HepG2 (cell line): Measurements from ENCODE around the gene PCDHB2. TPM values are rescaled to one million over a fixed set of nuclear protein-coding genes. Genes with fewer than 3 reads are reported as not detected.

Experiments used
- ATAC-seq: fragments of 200-7000 bp; cut with Tn5 transposase; 3 replicates; pipeline ENCODE4 v1.9.1; 2020; ENCODE audit warnings: mild to moderate bottlenecking, moderate library complexity
- BruUV-seq: library from RNA; stranded (reverse); fragments of 400-500 nt; replicated peaks from 2 replicates; lab custom pipeline; 2021; lab: Mats Ljungman, UMichigan
- CTCF ChIA-PET: fragments of 300-600 bp; formaldehyde crosslinking; extraction: SDS; loops from one replicate; lab custom pipeline; 2021; ENCODE audit warnings: low total read pairs, inconsistent platforms, low intra/inter-chr PET ratio; lab: Yijun Ruan, JAX
- POLR2A ChIA-PET: fragments of 350-600 bp; sonication (Branson Sonifier 250); formaldehyde crosslinking; loops from one replicate; lab custom pipeline; 2020; ENCODE audit warnings: antibody characterized with exemption, inconsistent platforms; lab: Yijun Ruan, JAX
- DNase-seq: peaks from one replicate; pipeline ENCODE4 v3.0.0-alpha.2; 2015; ENCODE audit warnings: low spot score
- FAIRE-seq: peaks from 3 replicates; lab custom pipeline; 2011; peaks lifted over from hg19 to GRCh38; lab: Jason Lieb, UNC
- H2AFZ ChIP-seq: one replicate; pipeline ENCODE4 v1.6.1; 2011; ENCODE audit warnings: low read length, inconsistent platforms
- H3K27ac ChIP-seq: fragments of 300-600 bp; 3 replicates; pipeline ENCODE4 v1.8.0; 2011; ENCODE audit warnings: mixed run types, mild to moderate bottlenecking, mixed read lengths, low read length, inconsistent platforms; ENCODE audit not compliant: insufficient read depth; ENCODE audit errors: extremely low read length
- H3K27me3 ChIP-seq, 2 experiments: fragments of 200-600 bp in 1 of 2; 2 replicates in 1 of 2; 3 replicates in 1 of 2; pipeline versions ENCODE4 v1.6.0 to v1.8.0; 2011; ENCODE audit warnings: low read length in 2 of 2, mild to moderate bottlenecking in 2 of 2, moderate library complexity in 2 of 2, inconsistent platforms in 1 of 2; ENCODE audit not compliant: insufficient read depth in 2 of 2, control insufficient read depth in 1 of 2
- H3K36me3 ChIP-seq, 2 experiments: fragments of 200-600 bp in 1 of 2; replicated peaks in 1 of 2; 2 replicates in 1 of 2; 3 replicates in 1 of 2; pipeline versions ENCODE4 v1.5.1 to v1.8.0; 2011; ENCODE audit warnings: low read length in 2 of 2, inconsistent platforms in 1 of 2; ENCODE audit not compliant: insufficient read depth in 2 of 2, control insufficient read depth in 1 of 2
- H3K4me1 ChIP-seq: 2 replicates; pipeline ENCODE4 v1.5.1; 2012; ENCODE audit warnings: low read length, inconsistent platforms; ENCODE audit not compliant: insufficient read depth
- H3K4me2 ChIP-seq: 2 replicates; pipeline ENCODE4 v1.6.0; 2011; ENCODE audit warnings: low read depth, low read length, inconsistent platforms
- H3K4me3 ChIP-seq, 3 experiments: fragments of 200-600 bp in 1 of 3; sonication (generic), shearing (Covaris generic) in 1 of 3; replicated peaks in 1 of 3; 2 replicates each; pipeline ENCODE4 v1.5.1; 2011 to 2016; ENCODE audit warnings: low read length in 3 of 3, inconsistent platforms in 2 of 3, low read depth in 2 of 3, mild to moderate bottlenecking in 2 of 3, control low read depth in 1 of 3, mixed read lengths in 1 of 3; ENCODE audit not compliant: insufficient read depth in 1 of 3
- H3K79me2 ChIP-seq: one replicate; pipeline ENCODE4 v1.6.1; 2011; ENCODE audit warnings: low read length, inconsistent platforms; ENCODE audit not compliant: insufficient read depth
- H3K9ac ChIP-seq: 2 replicates; pipeline ENCODE4 v1.6.0; 2011; ENCODE audit warnings: mild to moderate bottlenecking, low read depth, low read length, inconsistent platforms; ENCODE audit not compliant: insufficient read depth
- H3K9me3 ChIP-seq: 2 replicates; pipeline ENCODE4 v1.5.1; 2012; ENCODE audit warnings: mild to moderate bottlenecking, low read length
- H4K20me1 ChIP-seq: 2 replicates; pipeline ENCODE4 v1.6.0; 2011; ENCODE audit warnings: inconsistent platforms, mild to moderate bottlenecking, low read length, moderate library complexity; ENCODE audit not compliant: insufficient read depth
- GATAD2A ChIP-seq: IDR thresholded peaks from 2 replicates; pipeline ENCODE4 v1.6.1; 2016
- HNRNPK ChIP-seq: fragments of 200-400 bp; formaldehyde crosslinking; IDR thresholded peaks from 2 replicates; pipeline ENCODE4 v1.6.1; 2018; ENCODE audit warnings: low read length, low read depth, moderate library complexity, mild to moderate bottlenecking; ENCODE audit not compliant: poor library complexity, severe bottlenecking
- RFX1 ChIP-seq: fragments of 450-650 bp; IDR thresholded peaks from 2 replicates; pipeline ENCODE4 v1.6.1; 2017
- SP5 ChIP-seq: IDR thresholded peaks from 2 replicates; pipeline ENCODE4 v1.6.1; 2016; ENCODE audit warnings: low read depth, borderline replicate concordance
- ZKSCAN5 ChIP-seq: sonication (generic); formaldehyde crosslinking; IDR thresholded peaks from 2 replicates; pipeline ENCODE4 v1.5.1; 2020; ENCODE audit warnings: mild to moderate bottlenecking, missing genetic modification reagents
- ZMAT3 ChIP-seq: sonication (generic); formaldehyde crosslinking; conservative IDR thresholded peaks from 2 replicates; pipeline ENCODE4 v1.7.0; 2021; ENCODE audit warnings: missing genetic modification reagents
- ZNF230 ChIP-seq: sonication (generic); formaldehyde crosslinking; IDR thresholded peaks from 2 replicates; pipeline ENCODE4 v1.4.0; 2020; ENCODE audit warnings: mild to moderate bottlenecking, missing genetic modification reagents
- ZNF326 ChIP-seq: sonication (generic); formaldehyde crosslinking; IDR thresholded peaks from 2 replicates; pipeline ENCODE4 v1.4.0; 2020; ENCODE audit warnings: missing genetic modification reagents, borderline replicate concordance
- ZNF530 ChIP-seq: sonication (generic); formaldehyde crosslinking; IDR thresholded peaks from 2 replicates; pipeline ENCODE4 v1.5.0; 2020; ENCODE audit warnings: low read depth, mild to moderate bottlenecking, missing genetic modification reagents
- ZNF543 ChIP-seq: sonication (generic); formaldehyde crosslinking; IDR thresholded peaks from 2 replicates; pipeline ENCODE4 v1.4.0; 2020; ENCODE audit warnings: mild to moderate bottlenecking, missing genetic modification reagents
- ZNF562 ChIP-seq: sonication (generic); formaldehyde crosslinking; IDR thresholded peaks from 2 replicates; pipeline ENCODE4 v1.8.0; 2022; ENCODE audit warnings: missing genetic modification reagents, borderline replicate concordance
- ZNF572 ChIP-seq: sonication (generic); formaldehyde crosslinking; IDR thresholded peaks from 2 replicates; pipeline ENCODE4 v1.5.1; 2020; ENCODE audit warnings: mild to moderate bottlenecking, missing genetic modification reagents
- ZNF761 ChIP-seq: sonication (generic); formaldehyde crosslinking; conservative IDR thresholded peaks from 2 replicates; pipeline ENCODE4 v1.4.0; 2020; ENCODE audit warnings: mild to moderate bottlenecking, missing genetic modification reagents
- ZNF878 ChIP-seq: sonication (generic); formaldehyde crosslinking; IDR thresholded peaks from 2 replicates; pipeline ENCODE4 v1.8.1; 2023; ENCODE audit warnings: mild to moderate bottlenecking, missing genetic modification reagents, moderate library complexity
- WGBS: methylation state at CpG from one replicate; pipeline ENCODE4 v1.1.6; 2017; ENCODE audit warnings: low lambda C conversion rate; 5-methylcytosine and 5-hydroxymethylcytosine counted together
- in situ Hi-C: cut with HindIII; loops from 2 replicates; pipeline ENCODE4 v1.10.0; 2017; ENCODE audit warnings: low pct_unique_long_range_greater_than_20kb; ENCODE audit not compliant: extremely low pct_ligation_motif_present
- intact Hi-C: fragments of 100-400 bp; cut with micrococcal nuclease; formaldehyde crosslinking; loops from one replicate; pipeline ENCODE4 v1.10.0; 2022; ENCODE audit not compliant: unreplicated experiment
- polyA plus RNA-seq, 8 experiments: library from polyadenylated mRNA; depleted of rRNA in 3 of 8; stranded (reverse) in 7 of 8; unstranded in 1 of 8; fragments of >200 nt; fragmentation: Illumina TruSeq in 4 of 8; extraction: Trizol in 4 of 8; gene quantifications; 2 replicates each; pipeline versions ENCODE4 v1.2.1 to v1.2.3, GENCODE V29; 2011 to 2016; ENCODE audit warnings: low read depth in 4 of 8, missing spikeins in 1 of 8, mixed read lengths in 1 of 8; ENCODE audit not compliant: insufficient read depth in 1 of 8
- total RNA-seq, 5 experiments: library from RNA; depleted of rRNA; stranded (reverse); fragments of >200 nt; fragmentation: Illumina TruSeq; extraction: Trizol; gene quantifications; 2 replicates each; pipeline ENCODE4 v1.2.3, GENCODE V29; 2016; ENCODE audit warnings: low read depth in 1 of 5
- TF ChIP-seq, protein P1 (sequence below): sonication (generic); formaldehyde crosslinking; IDR thresholded peaks from 2 replicates; pipeline ENCODE4 v1.4.0; 2020; ENCODE audit warnings: missing genetic modification reagents, mild to moderate bottlenecking, borderline replicate concordance
- TF ChIP-seq, protein P2 (sequence below): sonication (generic); formaldehyde crosslinking; IDR thresholded peaks from 2 replicates; pipeline ENCODE4 v1.4.0; 2020; ENCODE audit warnings: missing genetic modification reagents
- TF ChIP-seq, protein P3 (sequence below): sonication (generic); formaldehyde crosslinking; IDR thresholded peaks from 2 replicates; pipeline ENCODE4 v1.4.0; 2020; ENCODE audit warnings: missing genetic modification reagents
- TF ChIP-seq, protein P4 (sequence below): IDR thresholded peaks from 2 replicates; pipeline ENCODE4 v1.6.1; 2012; ENCODE audit warnings: inconsistent platforms

PCDHB2 gene
- total and polyA plus RNA-seq, 2 of the 13 experiments (the other 11 are each of a cell fraction or from before 2014, with no cell fraction given), result 7.1 to 7.5 TPM

DNA sequence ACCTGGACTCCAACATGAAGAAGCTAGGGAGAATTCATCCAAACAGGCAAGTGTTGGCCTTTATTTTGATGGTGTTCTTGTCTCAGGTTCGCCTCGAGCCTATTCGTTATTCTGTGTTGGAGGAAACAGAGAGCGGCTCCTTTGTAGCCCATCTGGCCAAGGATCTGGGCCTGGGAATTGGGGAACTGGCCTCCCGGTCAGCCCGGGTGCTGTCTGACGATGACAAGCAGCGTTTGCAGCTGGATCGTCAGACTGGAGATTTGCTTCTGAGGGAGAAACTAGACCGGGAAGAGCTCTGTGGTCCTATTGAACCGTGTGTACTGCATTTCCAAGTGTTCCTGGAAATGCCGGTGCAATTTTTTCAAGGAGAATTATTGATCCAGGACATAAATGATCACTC lies 27.6 kb downstream of the PCDHB2 start:
- BruUV-seq, result no TSS peak
- ChIA-PET CTCF (no interaction called here), POLR2A (no interaction called here)
- 0 out of 2 replicates have a peak overlapping the region, but pooled peaks have one; percentile 21 for H3K4me2 ChIP-seq
- DNase-seq (no peak), ATAC-seq (no peak), FAIRE-seq (no peak)
- no peaks in the 10 kb centered on the region for H3K9me3 ChIP-seq
- TF ChIP-seq ZNF230 (CRISPR knock-in tag) (no peak), ZNF543 (CRISPR knock-in tag) (no peak), HNRNPK (no peak), ZNF572 (CRISPR knock-in tag) (no peak), ZNF562 (no peak), GATAD2A (CRISPR knock-in tag) (no peak), ZMAT3 (CRISPR knock-in tag) (no peak), SP5 (CRISPR knock-in tag) (no peak), RFX1 (no peak), ZNF878 (CRISPR knock-in tag) (no peak), ZKSCAN5 (CRISPR knock-in tag) (no peak), ZNF326 (CRISPR knock-in tag) (no peak), ZNF761 (no peak), ZNF530 (no peak)
- TF ChIP-seq, protein P1, sequence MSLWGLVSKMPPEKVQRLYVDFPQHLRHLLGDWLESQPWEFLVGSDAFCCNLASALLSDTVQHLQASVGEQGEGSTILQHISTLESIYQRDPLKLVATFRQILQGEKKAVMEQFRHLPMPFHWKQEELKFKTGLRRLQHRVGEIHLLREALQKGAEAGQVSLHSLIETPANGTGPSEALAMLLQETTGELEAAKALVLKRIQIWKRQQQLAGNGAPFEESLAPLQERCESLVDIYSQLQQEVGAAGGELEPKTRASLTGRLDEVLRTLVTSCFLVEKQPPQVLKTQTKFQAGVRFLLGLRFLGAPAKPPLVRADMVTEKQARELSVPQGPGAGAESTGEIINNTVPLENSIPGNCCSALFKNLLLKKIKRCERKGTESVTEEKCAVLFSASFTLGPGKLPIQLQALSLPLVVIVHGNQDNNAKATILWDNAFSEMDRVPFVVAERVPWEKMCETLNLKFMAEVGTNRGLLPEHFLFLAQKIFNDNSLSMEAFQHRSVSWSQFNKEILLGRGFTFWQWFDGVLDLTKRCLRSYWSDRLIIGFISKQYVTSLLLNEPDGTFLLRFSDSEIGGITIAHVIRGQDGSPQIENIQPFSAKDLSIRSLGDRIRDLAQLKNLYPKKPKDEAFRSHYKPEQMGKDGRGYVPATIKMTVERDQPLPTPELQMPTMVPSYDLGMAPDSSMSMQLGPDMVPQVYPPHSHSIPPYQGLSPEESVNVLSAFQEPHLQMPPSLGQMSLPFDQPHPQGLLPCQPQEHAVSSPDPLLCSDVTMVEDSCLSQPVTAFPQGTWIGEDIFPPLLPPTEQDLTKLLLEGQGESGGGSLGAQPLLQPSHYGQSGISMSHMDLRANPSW, result no peak
- TF ChIP-seq, protein P2, sequence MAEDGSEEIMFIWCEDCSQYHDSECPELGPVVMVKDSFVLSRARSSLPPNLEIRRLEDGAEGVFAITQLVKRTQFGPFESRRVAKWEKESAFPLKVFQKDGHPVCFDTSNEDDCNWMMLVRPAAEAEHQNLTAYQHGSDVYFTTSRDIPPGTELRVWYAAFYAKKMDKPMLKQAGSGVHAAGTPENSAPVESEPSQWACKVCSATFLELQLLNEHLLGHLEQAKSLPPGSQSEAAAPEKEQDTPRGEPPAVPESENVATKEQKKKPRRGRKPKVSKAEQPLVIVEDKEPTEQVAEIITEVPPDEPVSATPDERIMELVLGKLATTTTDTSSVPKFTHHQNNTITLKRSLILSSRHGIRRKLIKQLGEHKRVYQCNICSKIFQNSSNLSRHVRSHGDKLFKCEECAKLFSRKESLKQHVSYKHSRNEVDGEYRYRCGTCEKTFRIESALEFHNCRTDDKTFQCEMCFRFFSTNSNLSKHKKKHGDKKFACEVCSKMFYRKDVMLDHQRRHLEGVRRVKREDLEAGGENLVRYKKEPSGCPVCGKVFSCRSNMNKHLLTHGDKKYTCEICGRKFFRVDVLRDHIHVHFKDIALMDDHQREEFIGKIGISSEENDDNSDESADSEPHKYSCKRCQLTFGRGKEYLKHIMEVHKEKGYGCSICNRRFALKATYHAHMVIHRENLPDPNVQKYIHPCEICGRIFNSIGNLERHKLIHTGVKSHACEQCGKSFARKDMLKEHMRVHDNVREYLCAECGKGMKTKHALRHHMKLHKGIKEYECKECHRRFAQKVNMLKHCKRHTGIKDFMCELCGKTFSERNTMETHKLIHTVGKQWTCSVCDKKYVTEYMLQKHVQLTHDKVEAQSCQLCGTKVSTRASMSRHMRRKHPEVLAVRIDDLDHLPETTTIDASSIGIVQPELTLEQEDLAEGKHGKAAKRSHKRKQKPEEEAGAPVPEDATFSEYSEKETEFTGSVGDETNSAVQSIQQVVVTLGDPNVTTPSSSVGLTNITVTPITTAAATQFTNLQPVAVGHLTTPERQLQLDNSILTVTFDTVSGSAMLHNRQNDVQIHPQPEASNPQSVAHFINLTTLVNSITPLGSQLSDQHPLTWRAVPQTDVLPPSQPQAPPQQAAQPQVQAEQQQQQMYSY, result no peak
- TF ChIP-seq, protein P3, sequence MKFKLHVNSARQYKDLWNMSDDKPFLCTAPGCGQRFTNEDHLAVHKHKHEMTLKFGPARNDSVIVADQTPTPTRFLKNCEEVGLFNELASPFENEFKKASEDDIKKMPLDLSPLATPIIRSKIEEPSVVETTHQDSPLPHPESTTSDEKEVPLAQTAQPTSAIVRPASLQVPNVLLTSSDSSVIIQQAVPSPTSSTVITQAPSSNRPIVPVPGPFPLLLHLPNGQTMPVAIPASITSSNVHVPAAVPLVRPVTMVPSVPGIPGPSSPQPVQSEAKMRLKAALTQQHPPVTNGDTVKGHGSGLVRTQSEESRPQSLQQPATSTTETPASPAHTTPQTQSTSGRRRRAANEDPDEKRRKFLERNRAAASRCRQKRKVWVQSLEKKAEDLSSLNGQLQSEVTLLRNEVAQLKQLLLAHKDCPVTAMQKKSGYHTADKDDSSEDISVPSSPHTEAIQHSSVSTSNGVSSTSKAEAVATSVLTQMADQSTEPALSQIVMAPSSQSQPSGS, result no peak
- TF ChIP-seq, protein P4, sequence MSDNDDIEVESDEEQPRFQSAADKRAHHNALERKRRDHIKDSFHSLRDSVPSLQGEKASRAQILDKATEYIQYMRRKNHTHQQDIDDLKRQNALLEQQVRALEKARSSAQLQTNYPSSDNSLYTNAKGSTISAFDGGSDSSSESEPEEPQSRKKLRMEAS, result no peak
- no peak overlapping the region for H2AFZ ChIP-seq
- in situ Hi-C loops, result no loop called here
- no peaks in the 10 kb centered on the region for H3K4me1 ChIP-seq
- no peaks in the 10 kb centered on the region for H3K36me3 ChIP-seq
- H3K27ac ChIP-seq, result no peak overlapping the region
- intact Hi-C loops, result no loop called here
- H3K79me2 ChIP-seq, result no peaks in the 10 kb centered on the region
- H3K27me3 ChIP-seq, result no peaks in the 10 kb centered on the region; a peak in 1 of 5 replicates
- no peak overlapping the region for H3K9ac ChIP-seq
- WGBS, result 22% methylated on average over 12 of the region's 12 CpGs
- H3K4me3 ChIP-seq, result no peak overlapping the region
- H4K20me1 ChIP-seq, result no peaks in the 10 kb centered on the region
